Thyroid gland (tissue), 4 donors: ENCODE results near the gene DOC2A.

ENCODE experiments used
- POLR2A ChIP-seq, 2 donors: fragments of 450-650 bp; IDR thresholded peaks; one replicate each; pipeline ENCODE4 v1.6.1; 2017; ENCODE audit warnings: antibody characterized with exemption in 2 of 2, mild to moderate bottlenecking in 2 of 2, moderate library complexity in 1 of 2
- TF ChIP-seq, protein P1 (sequence below), 6 experiments: fragments of 200-600 bp in 3 of 6; fragments of 450-650 bp in 3 of 6; sonication (generic) in 3 of 6; IDR thresholded peaks; one replicate each; pipeline ENCODE4 v1.5.1; 2016 to 2019; ENCODE audit warnings: antibody characterized with exemption in 6 of 6, mild to moderate bottlenecking in 2 of 6, inconsistent platforms in 1 of 6, moderate library complexity in 1 of 6

DNA sequence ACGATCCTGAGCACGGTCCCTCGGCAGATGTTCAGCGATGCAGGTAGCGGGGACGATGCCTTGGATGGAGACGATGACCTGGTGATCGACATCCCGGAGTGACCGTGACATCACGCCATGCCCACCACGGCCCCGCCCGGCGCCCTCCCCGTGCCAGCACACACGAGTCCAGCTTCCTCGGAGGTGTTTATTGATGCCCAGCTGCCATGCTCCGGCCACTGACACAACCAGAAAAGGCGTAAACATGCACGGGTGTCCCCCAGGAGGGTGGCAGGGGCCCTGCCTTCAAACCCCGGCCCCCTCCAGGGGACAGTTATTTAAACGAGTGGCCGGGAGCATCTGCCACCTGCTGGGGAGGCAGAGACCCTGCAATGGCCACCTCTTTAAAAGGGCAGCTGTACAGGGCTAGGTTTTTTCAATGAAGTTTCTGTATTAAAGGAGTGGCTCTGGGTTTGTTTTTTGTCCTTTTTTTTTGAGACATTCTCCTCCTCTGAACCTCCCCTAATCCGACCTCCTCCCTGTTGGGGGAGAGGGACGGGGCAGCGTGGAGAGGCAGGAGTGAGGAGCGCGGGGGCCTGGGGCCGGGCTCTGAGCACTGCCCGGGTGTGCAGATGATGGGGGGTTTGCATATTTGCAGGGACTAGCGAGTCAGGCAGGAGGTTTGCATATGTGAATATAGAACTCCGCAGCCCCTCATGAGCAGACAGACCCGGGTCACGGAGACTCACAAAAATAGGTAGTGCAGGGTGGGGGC is 5.3 kb downstream of the DOC2A start:
- TF ChIP-seq, protein P1, sequence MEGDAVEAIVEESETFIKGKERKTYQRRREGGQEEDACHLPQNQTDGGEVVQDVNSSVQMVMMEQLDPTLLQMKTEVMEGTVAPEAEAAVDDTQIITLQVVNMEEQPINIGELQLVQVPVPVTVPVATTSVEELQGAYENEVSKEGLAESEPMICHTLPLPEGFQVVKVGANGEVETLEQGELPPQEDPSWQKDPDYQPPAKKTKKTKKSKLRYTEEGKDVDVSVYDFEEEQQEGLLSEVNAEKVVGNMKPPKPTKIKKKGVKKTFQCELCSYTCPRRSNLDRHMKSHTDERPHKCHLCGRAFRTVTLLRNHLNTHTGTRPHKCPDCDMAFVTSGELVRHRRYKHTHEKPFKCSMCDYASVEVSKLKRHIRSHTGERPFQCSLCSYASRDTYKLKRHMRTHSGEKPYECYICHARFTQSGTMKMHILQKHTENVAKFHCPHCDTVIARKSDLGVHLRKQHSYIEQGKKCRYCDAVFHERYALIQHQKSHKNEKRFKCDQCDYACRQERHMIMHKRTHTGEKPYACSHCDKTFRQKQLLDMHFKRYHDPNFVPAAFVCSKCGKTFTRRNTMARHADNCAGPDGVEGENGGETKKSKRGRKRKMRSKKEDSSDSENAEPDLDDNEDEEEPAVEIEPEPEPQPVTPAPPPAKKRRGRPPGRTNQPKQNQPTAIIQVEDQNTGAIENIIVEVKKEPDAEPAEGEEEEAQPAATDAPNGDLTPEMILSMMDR (IDR thresholded peaks at IDR 0.05): peak; percentile 49 to 81 (median 62)
- TF ChIP-seq POLR2A (IDR thresholded peaks at IDR 0.05): no peak
